Stomach (tissue), 9 donors: Measurements from ENCODE around the gene CHRNE. TPM values are rescaled to one million over a fixed set of nuclear protein-coding genes. Genes with fewer than 3 reads are reported as not detected.

Experiments
- DNase-seq, 2 donors: peaks; one replicate each; pipeline versions ENCODE4 v3.0.0 to v3.0.0-alpha.2; 2013 to 2019
- H3K27ac ChIP-seq, 5 donors: fragments of 200-600 bp in 4 of 5; sonication (generic) in 4 of 5; one replicate each; pipeline ENCODE4 v1.5.1; 2013 to 2019; ENCODE audit warnings: mild to moderate bottlenecking in 1 of 5, moderate library complexity in 1 of 5
- H3K27me3 ChIP-seq, 3 donors: fragments of 200-600 bp; sonication (generic); one replicate each; pipeline ENCODE4 v1.5.1; 2017 to 2019; ENCODE audit warnings: mixed run types in 1 of 3
- H3K36me3 ChIP-seq, 4 donors: fragments of 200-600 bp; sonication (generic); 1 replicate in 3 of 4; 2 replicates in 1 of 4; pipeline ENCODE4 v1.5.1; 2016 to 2019
- H3K4me1 ChIP-seq, 4 donors: fragments of 200-600 bp; sonication (generic); one replicate each; pipeline ENCODE4 v1.5.1; 2016 to 2019
- H3K4me3 ChIP-seq, 4 donors: fragments of 200-600 bp; sonication (generic) in 3 of 4; one replicate each; pipeline ENCODE4 v1.5.1; 2016 to 2019; ENCODE audit warnings: mild to moderate bottlenecking in 1 of 4
- H3K9me3 ChIP-seq, 4 donors: fragments of 200-600 bp; sonication (generic); one replicate each; pipeline ENCODE4 v1.5.1; 2016 to 2019
- CTCF ChIP-seq, 7 experiments: fragments of 450-650 bp in 4 of 7; fragments of 200-600 bp in 3 of 7; sonication (generic) in 3 of 7; IDR thresholded peaks; one replicate each; pipeline ENCODE4 v1.5.1; 2016 to 2019; ENCODE audit warnings: antibody characterized with exemption in 7 of 7, control low read depth in 2 of 7, mild to moderate bottlenecking in 1 of 7
- EP300 ChIP-seq: sonication (generic); formaldehyde crosslinking; IDR thresholded peaks from one replicate; pipeline ENCODE4 v1.6.1; 2017; ENCODE audit warnings: antibody characterized with exemption
- POLR2A ChIP-seq, 4 donors: fragments of 450-650 bp; IDR thresholded peaks; one replicate each; pipeline ENCODE4 v1.6.1; 2016; ENCODE audit warnings: antibody characterized with exemption in 4 of 4, control low read depth in 2 of 4, mild to moderate bottlenecking in 1 of 4, moderate library complexity in 1 of 4
- POLR2AphosphoS5 ChIP-seq, 3 donors: sonication (generic); formaldehyde crosslinking; IDR thresholded peaks; one replicate each; pipeline ENCODE4 v1.6.1; 2016; ENCODE audit warnings: antibody characterized with exemption in 3 of 3
- WGBS, 5 donors: extraction: QIAGEN DNeasy Blood & Tissue Kit in 3 of 5; methylation state at CpG; one replicate each; pipeline versions ENCODE4 v1.1.5 to v1.1.7; 2013 to 2018; 5-methylcytosine and 5-hydroxymethylcytosine counted together
- intact Hi-C: fragments of 100-400 bp; cut with DNase I; formaldehyde crosslinking; loops from one replicate; pipeline ENCODE4 v1.15.1; 2023; ENCODE audit warnings: low total_unique reads
- polyA plus RNA-seq, 3 donors: library from polyadenylated mRNA; stranded (reverse); fragments of 200-250 nt; gene quantifications; one replicate each; pipeline ENCODE4 v1.2.3, GENCODE V29; 2013
- total RNA-seq, 5 donors: library from RNA; depleted of rRNA; stranded (reverse); fragments of >200 nt; gene quantifications; one replicate each; pipeline versions ENCODE4 v1.1.0 to v1.2.3, GENCODE V29; 2014 to 2016
- donor health status: healthy with polysubstance abuse.
- donor health status: Bipolar disorder and iron deficiency.
- donor health status: healthy.

CHRNE gene
- total and polyA plus RNA-seq, 8 donors = 0.43 to 2.0 (median 0.93) TPM; not detected in 3

GRCh38 chr17:4895657-4896331 lies 7.1 kb downstream of the CHRNE start:
- whole genome bisulfite sequencing, 5 donors = 77 to 81% (median 78%) methylated on average over 26 to 27 of the region's 27 CpGs
- H3K4me1 ChIP-seq = peaks cover 16 to 26% (median 25%) of the 10 kb centered on the region in 4 donors
- no peak overlapping the region for H3K4me3 ChIP-seq
- no peak for TF ChIP-seq CTCF (IDR thresholded peaks at IDR 0.05)
- no peak for TF ChIP-seq POLR2A (IDR thresholded peaks at IDR 0.05)
- TF ChIP-seq POLR2AphosphoS5 (IDR thresholded peaks at IDR 0.05) = no peak
- TF ChIP-seq EP300 = no peak
- peaks cover 61 to 69% (median 68%) of the 10 kb centered on the region in 4 donors for H3K36me3 ChIP-seq
- H3K9me3 ChIP-seq = no peaks in the 10 kb centered on the region
- no peak overlapping the region for H3K27ac ChIP-seq
- peaks cover 0 to 25% (median 0%) of the 10 kb centered on the region in 3 donors for H3K27me3 ChIP-seq
- DNase-seq = no peak
- intact Hi-C loops = loop anchor here (10.0 kb wide), 1 partner anchor 161 kb away; the partner anchor contains the start of genes CXCL16, MED11 and ZMYND15

DNA sequence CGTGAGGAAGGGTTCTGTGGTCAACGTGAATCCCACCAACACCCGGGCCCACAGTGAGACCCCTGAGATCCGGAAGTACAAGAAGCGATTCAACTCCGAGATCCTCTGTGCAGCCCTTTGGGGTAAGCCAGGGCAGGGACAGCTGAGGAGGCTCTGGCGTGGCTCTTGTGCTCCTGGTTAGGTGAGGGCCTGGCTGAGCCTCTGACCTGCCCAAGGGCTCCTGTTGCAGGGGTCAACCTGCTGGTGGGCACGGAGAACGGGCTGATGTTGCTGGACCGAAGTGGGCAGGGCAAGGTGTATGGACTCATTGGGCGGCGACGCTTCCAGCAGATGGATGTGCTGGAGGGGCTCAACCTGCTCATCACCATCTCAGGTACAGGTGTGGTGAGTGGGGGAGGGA lies 7.8 kb downstream of the CHRNE start:
- H3K27ac ChIP-seq = no peak overlapping the region
- no peak for DNase-seq
- intact Hi-C loops = loop anchor here (10.0 kb wide), 1 partner anchor 160 kb away; the partner anchor contains the start of genes CXCL16, MED11 and ZMYND15
- TF ChIP-seq POLR2AphosphoS5 (IDR thresholded peaks at IDR 0.05) (no peak), POLR2A (IDR thresholded peaks at IDR 0.05) (no peak), EP300 (no peak), CTCF (IDR thresholded peaks at IDR 0.05) (no peak)
- H3K9me3 ChIP-seq = no peaks in the 10 kb centered on the region
- H3K36me3 ChIP-seq = peaks cover 67 to 76% (median 75%) of the 10 kb centered on the region in 4 donors
- WGBS, 5 donors = 93 to 100% (median 95%) methylated on average over 5 to 13 of the region's 13 CpGs
- peaks cover 9 to 20% (median 18%) of the 10 kb centered on the region in 4 donors for H3K4me1 ChIP-seq
- no peak overlapping the region for H3K4me3 ChIP-seq
- peaks cover 0 to 19% (median 0%) of the 10 kb centered on the region in 3 donors for H3K27me3 ChIP-seq

GRCh38 chr17:4893721-4894560 lies 9.0 kb downstream of the CHRNE start:
- TF ChIP-seq CTCF (IDR thresholded peaks at IDR 0.05) (no peak), POLR2A (IDR thresholded peaks at IDR 0.05) (no peak), EP300 (no peak), POLR2AphosphoS5 (IDR thresholded peaks at IDR 0.05) (no peak)
- Histone ChIP-seq H3K27me3 (peaks cover 0 to 9% (median 0%) of the 10 kb centered on the region in 3 donors), H3K9me3 (no peaks in the 10 kb centered on the region), H3K36me3 (peaks cover 70 to 88% (median 83%) of the 10 kb centered on the region in 4 donors), H3K4me1 (peaks cover 4 to 9% (median 8%) of the 10 kb centered on the region in 4 donors), H3K4me3 (no peak overlapping the region), H3K27ac (no peak overlapping the region)
- no peak for DNase-seq
- WGBS, 5 donors = 89 to 92% (median 91%) methylated on average over 18 to 31 of the region's 31 CpGs
- intact Hi-C loops = loop anchor here (10.0 kb wide), 1 partner anchor 159 kb away; the partner anchor contains the start of genes CXCL16, MED11 and ZMYND15

- no peak overlapping the region for H3K4me3 ChIP-seq
- H3K27me3 ChIP-seq = peaks cover 0 to 2% (median 0%) of the 10 kb centered on the region in 3 donors
- no peaks in the 10 kb centered on the region for H3K9me3 ChIP-seq
- TF ChIP-seq POLR2AphosphoS5 (IDR thresholded peaks at IDR 0.05) (no peak), EP300 (no peak), POLR2A (IDR thresholded peaks at IDR 0.05) (no peak), CTCF (IDR thresholded peaks at IDR 0.05) (no peak)
- H3K36me3 ChIP-seq = peaks cover 71 to 95% (median 87%) of the 10 kb centered on the region in 4 donors
- 91 to 93% (median 92%) methylated on average over 18 of the region's 18 CpGs for WGBS, 5 donors
- no peak overlapping the region for H3K27ac ChIP-seq
- H3K4me1 ChIP-seq = peaks cover 0 to 2% (median 1%) of the 10 kb centered on the region in 4 donors
- intact Hi-C loops = loop anchor here (10.0 kb wide), 1 partner anchor 158 kb away; the partner anchor contains the start of genes CXCL16, MED11 and ZMYND15
- no peak for DNase-seq
Observed at GRCh38 chr17:4893272-4893671, 9.6 kb downstream of the CHRNE start.
